KMS-11 (cell line): Measurements from ENCODE around the gene MDC1.

Experiments
- H2AFZ ChIP-seq: fragments of 200-600 bp; sonication (generic); 2 replicates; pipeline ENCODE4 v1.6.1; 2016; ENCODE audit warnings: antibody characterized with exemption, mixed run types, low read depth
- H3K27ac ChIP-seq: fragments of 200-600 bp; sonication (generic); 2 replicates; pipeline ENCODE4 v1.6.1; 2016; ENCODE audit warnings: mild to moderate bottlenecking, mixed run types
- H3K27me3 ChIP-seq: fragments of 200-600 bp; sonication (generic); 2 replicates; pipeline ENCODE4 v1.6.1; 2017; ENCODE audit warnings: mild to moderate bottlenecking, low read depth, mixed run types, moderate library complexity; ENCODE audit not compliant: insufficient read depth
- H3K36me3 ChIP-seq: fragments of 200-600 bp; sonication (generic); 2 replicates; pipeline ENCODE4 v1.6.1; 2017; ENCODE audit warnings: mild to moderate bottlenecking, mixed run types; ENCODE audit not compliant: insufficient read depth
- H3K4me1 ChIP-seq: fragments of 200-600 bp; sonication (generic); 2 replicates; pipeline ENCODE4 v1.6.1; 2016; ENCODE audit warnings: mild to moderate bottlenecking, low read depth, mixed run types; ENCODE audit not compliant: poor library complexity, severe bottlenecking
- H3K4me2 ChIP-seq: fragments of 200-600 bp; sonication (generic); 2 replicates; pipeline ENCODE4 v1.7.0; 2016; ENCODE audit warnings: mild to moderate bottlenecking, mixed run types
- H3K4me3 ChIP-seq: fragments of 200-600 bp; sonication (generic); IDR thresholded peaks from 2 replicates; pipeline ENCODE4 v1.6.1; 2017; ENCODE audit warnings: low read depth, low read length, mixed read lengths; ENCODE audit not compliant: insufficient read depth
- H3K79me2 ChIP-seq: fragments of 200-600 bp; sonication (generic); 2 replicates; pipeline ENCODE4 v1.6.1; 2016; ENCODE audit warnings: low read depth, mixed run types; ENCODE audit not compliant: insufficient read depth
- H3K9ac ChIP-seq: fragments of 200-600 bp; sonication (generic); 2 replicates; pipeline ENCODE4 v1.6.1; 2016; ENCODE audit warnings: mild to moderate bottlenecking, mixed run types
- H4K20me1 ChIP-seq: fragments of 200-600 bp; sonication (generic); 2 replicates; pipeline ENCODE4 v1.6.1; 2016; ENCODE audit warnings: mild to moderate bottlenecking, mixed run types; ENCODE audit not compliant: insufficient read depth
- TF ChIP-seq, protein P1 (sequence below): fragments of 200-600 bp; sonication (generic); conservative IDR thresholded peaks from 2 replicates; pipeline ENCODE4 v1.6.1; 2017; ENCODE audit warnings: low read depth, mild to moderate bottlenecking, antibody characterized with exemption, low read length, moderate library complexity, mixed read lengths

The MDC1 gene

DNA sequence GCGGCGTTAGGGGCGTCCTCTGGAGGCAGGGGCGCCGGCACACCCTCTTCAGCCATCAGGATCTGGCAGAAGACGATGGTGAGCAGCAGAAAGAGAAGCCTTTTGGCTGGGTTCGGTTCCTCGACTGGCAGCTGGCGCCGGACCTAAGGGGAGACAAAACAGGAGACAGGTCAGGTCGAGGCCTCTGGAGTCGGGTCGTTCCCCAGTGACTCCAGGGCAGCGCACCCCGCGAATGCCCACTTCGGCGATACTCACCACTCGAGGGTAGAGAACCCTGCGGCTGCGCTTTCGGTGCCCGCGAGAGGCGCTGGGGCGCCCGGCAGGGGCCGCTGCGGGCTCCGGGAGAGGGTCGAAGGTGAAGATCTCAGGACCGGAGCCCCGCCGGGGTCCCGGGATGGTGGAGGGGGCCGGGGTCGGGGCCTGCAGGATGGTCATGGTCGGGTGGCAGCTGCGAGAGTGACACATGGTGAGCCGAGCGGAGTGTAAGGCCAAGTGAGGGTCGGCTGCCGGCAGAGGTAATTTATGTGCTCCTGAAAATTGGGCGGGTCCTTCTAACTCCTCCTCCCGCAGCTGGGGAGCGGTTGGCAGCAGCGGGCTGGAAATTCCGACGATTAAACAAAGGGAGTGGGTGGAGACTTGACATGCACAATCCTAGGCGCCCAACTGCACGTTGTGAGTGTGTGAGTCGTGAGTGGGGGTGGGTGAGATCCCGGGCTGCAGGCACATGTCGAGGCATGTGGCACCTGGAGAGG is 27.1 kb upstream of the MDC1 start, which contains the start of gene IER3:
Gene IER3, minus strand, starts transcription at position 494 of the 752 bp plus-strand sequence. Its CDS starts 29 bp downstream, at position 465.
- no peak within 1 kb of the TSS for H3K4me3 ChIP-seq
- peaks cover 26% of the 10 kb centered on the region for H3K4me1 ChIP-seq
- H3K27me3 ChIP-seq: no peaks in the 10 kb centered on the region
- H4K20me1 ChIP-seq: no peaks in the 10 kb centered on the region
- H3K27ac ChIP-seq: no peak within 1 kb of the TSS
- no peaks in the 10 kb centered on the region for H3K79me2 ChIP-seq
- H3K36me3 ChIP-seq: no peaks in the 10 kb centered on the region
- peak within 1 kb of the TSS; percentile 98 for H3K4me2 ChIP-seq
- peak within 1 kb of the TSS; percentile 36; the same call in 1 of the 2 replicates for H3K9ac ChIP-seq
- TF ChIP-seq, protein P1, sequence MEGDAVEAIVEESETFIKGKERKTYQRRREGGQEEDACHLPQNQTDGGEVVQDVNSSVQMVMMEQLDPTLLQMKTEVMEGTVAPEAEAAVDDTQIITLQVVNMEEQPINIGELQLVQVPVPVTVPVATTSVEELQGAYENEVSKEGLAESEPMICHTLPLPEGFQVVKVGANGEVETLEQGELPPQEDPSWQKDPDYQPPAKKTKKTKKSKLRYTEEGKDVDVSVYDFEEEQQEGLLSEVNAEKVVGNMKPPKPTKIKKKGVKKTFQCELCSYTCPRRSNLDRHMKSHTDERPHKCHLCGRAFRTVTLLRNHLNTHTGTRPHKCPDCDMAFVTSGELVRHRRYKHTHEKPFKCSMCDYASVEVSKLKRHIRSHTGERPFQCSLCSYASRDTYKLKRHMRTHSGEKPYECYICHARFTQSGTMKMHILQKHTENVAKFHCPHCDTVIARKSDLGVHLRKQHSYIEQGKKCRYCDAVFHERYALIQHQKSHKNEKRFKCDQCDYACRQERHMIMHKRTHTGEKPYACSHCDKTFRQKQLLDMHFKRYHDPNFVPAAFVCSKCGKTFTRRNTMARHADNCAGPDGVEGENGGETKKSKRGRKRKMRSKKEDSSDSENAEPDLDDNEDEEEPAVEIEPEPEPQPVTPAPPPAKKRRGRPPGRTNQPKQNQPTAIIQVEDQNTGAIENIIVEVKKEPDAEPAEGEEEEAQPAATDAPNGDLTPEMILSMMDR: peak; percentile 67
- peak within 1 kb of the TSS; percentile 89 for H2AFZ ChIP-seq

DNA sequence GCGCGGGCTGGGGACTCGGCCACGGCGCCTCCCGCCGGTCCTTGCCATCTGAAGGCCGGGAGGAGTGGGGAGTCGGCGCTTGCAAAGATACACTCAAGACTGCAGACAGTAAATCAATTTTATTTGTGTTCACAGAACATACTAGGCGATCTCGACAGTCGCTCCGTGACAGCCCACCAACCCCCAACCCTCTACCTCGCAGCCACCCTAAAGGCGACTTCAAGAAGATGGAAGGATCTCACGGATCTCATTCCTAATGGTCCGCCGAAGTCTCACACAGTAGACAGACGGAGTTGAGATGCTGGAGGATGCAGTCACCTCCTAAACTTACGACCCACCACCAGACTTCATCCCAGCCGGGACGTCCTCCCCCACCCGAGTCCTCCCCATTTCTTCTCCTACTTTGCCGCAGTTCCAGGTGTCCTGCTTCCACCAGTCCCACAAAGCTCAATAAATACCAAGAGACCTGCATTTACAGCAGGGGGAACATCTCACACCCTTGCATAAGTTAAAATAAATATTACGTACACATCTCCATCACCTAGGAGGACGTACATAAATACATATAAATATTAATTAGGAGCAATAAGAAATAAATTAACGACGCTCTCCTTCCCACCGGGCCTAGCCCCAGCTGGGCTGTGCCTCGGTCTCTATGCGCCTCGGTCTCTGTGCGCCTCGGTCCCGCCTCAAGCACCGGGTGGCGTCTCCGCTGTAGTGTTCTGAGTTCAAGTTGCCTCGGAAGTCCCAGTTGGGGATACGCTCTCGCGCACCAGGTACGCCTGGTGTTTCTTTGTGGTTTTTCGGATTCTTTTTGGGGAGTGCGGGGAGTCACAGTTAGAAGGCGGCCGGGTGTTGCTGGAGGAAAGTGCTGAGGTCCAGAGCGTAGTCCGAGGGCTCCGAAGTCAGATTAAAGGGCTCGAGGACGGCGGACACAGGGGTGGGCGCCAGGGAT is 26.3 kb upstream of the MDC1 start:
- H3K36me3 ChIP-seq: no peaks in the 10 kb centered on the region
- peak overlapping the region; percentile 98 for H3K4me2 ChIP-seq
- H4K20me1 ChIP-seq: no peaks in the 10 kb centered on the region
- H3K27me3 ChIP-seq: no peaks in the 10 kb centered on the region
- no peak overlapping the region for H3K27ac ChIP-seq
- H3K79me2 ChIP-seq: no peaks in the 10 kb centered on the region
- peaks cover 26% of the 10 kb centered on the region for H3K4me1 ChIP-seq
- no peak overlapping the region; the same call in 1 of the 2 replicates for H3K9ac ChIP-seq
- H2AFZ ChIP-seq: peak overlapping the region; percentile 89
- no peak overlapping the region for H3K4me3 ChIP-seq
- TF ChIP-seq, protein P1: no peak

DNA sequence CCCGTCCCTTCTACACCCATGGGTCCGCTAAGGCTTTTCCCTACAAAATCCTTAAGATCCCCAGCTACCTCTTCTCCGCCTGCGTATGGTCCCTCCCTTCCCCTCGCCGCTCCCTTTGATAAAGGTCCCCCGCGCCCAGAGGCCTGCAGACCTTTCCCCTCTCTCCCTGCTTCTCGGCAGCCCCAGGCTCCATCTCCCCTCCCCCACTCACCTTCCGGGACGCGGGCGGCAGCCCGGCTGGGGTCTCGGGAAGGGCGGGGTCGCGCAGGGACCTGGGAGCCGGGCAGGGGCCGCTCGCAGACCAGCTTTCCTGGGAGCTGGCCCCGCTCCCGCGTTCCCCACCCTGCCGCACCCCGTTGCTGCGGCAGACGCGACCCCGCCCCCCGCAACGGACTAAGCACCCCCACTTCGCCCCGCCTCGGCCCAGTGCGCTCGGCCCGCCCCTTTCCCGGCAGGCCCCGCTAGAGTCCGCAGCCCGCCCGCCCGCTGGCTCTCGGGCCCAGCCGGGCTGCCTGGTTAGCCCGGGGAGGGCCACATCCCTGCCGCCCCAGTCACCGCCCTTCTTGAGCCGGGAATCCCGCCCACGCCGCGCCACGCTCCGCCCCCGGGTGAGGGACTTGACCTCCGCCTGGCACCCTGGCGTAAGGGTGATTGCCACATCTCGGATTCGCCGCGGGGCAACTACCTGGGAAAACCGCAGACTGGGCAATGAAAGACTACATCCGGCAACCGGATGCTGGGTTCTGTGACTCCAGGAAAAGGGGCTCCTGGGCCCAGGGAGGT is 25.4 kb upstream of the MDC1 start, which contains the start of gene FLOT1:
Gene FLOT1, minus strand, starts transcription at position 372 of the 783 bp plus-strand sequence. CDS start 498 bp downstream, outside the sequence.
- Histone ChIP-seq H3K9ac (peak within 1 kb of the TSS; percentile 40; the same call in 1 of the 2 replicates), H3K4me1 (peaks cover 33% of the 10 kb centered on the region), H3K4me3 (no peak within 1 kb of the TSS), H3K27me3 (no peaks in the 10 kb centered on the region), H3K79me2 (no peaks in the 10 kb centered on the region), H4K20me1 (no peaks in the 10 kb centered on the region), H2AFZ (peak within 1 kb of the TSS; percentile 89), H3K36me3 (no peaks in the 10 kb centered on the region), H3K4me2 (peak within 1 kb of the TSS; percentile 98), H3K27ac (no peak within 1 kb of the TSS)
- TF ChIP-seq, protein P1: no peak
